SU-DHL-6 (cell line): ENCODE data around the gene KY.

Experiments
- CTCF ChIP-seq: fragments of 200-600 bp; sonication (generic); IDR thresholded peaks from one replicate; pipeline ENCODE4 v1.5.1; 2017; ENCODE audit warnings: antibody characterized with exemption, mild to moderate bottlenecking, low read length, moderate library complexity; ENCODE audit not compliant: insufficient read depth, poor library complexity, severe bottlenecking
- EZH2phosphoT487 ChIP-seq: fragments of 200-600 bp; sonication (generic), shearing (Covaris generic); conservative IDR thresholded peaks from 2 replicates; pipeline ENCODE4 v1.6.1; 2018; ENCODE audit warnings: mild to moderate bottlenecking, antibody characterized with exemption, low read length, moderate library complexity, mixed read lengths

- TF ChIP-seq CTCF (no peak), EZH2phosphoT487 (no peak)
Observed at GRCh38 chr3:134658555-134658954, 7.7 kb upstream of the KY start.
